SU-DHL-6 (cell line): Measurements from ENCODE around the gene DIS3L.

Experiments used
- H2AFZ ChIP-seq: fragments of 200-600 bp; sonication (generic); 2 replicates; pipeline ENCODE4 v1.6.1; 2014; ENCODE audit warnings: low read depth, mild to moderate bottlenecking, moderate library complexity, mixed read lengths, antibody characterized with exemption, low read length; ENCODE audit not compliant: severe bottlenecking
- H3F3A ChIP-seq: fragments of 200-600 bp; shearing (Covaris generic); 2 replicates; pipeline ENCODE4 v1.6.0; 2016; ENCODE audit warnings: antibody characterized with exemption, mild to moderate bottlenecking; ENCODE audit not compliant: insufficient read depth
- H3K27ac ChIP-seq: fragments of 200-600 bp; sonication (generic); 2 replicates; pipeline ENCODE4 v1.5.1; 2016; ENCODE audit warnings: low read depth, mild to moderate bottlenecking, low read length, moderate library complexity, mixed read lengths
- H3K27me3 ChIP-seq: fragments of 200-600 bp; sonication (generic), shearing (Covaris generic); 2 replicates; pipeline ENCODE4 v1.6.0; 2014; ENCODE audit warnings: mild to moderate bottlenecking, low read length
- H3K36me3 ChIP-seq: fragments of 200-600 bp; sonication (generic); 2 replicates; pipeline ENCODE4 v1.6.1; 2014; ENCODE audit warnings: mild to moderate bottlenecking, low read length, mixed read lengths
- H3K4me2 ChIP-seq: fragments of 300-600, 200-600 bp; shearing (Covaris generic), sonication (generic); 2 replicates; pipeline ENCODE4 v1.6.0; 2014; ENCODE audit warnings: low read length, low read depth, mild to moderate bottlenecking; ENCODE audit not compliant: poor library complexity, severe bottlenecking
- H3K4me3 ChIP-seq: fragments of 200-600 bp; sonication (generic); 2 replicates; pipeline ENCODE4 v1.5.1; 2014; ENCODE audit warnings: antibody characterized with exemption, low read length, mild to moderate bottlenecking, mixed read lengths; ENCODE audit not compliant: insufficient read depth, poor library complexity, severe bottlenecking
- H3K79me2 ChIP-seq: fragments of 200-600 bp; sonication (generic); 2 replicates; pipeline ENCODE4 v1.6.1; 2014; ENCODE audit warnings: mild to moderate bottlenecking, low read length, moderate library complexity; ENCODE audit not compliant: insufficient read depth
- H3K9ac ChIP-seq: fragments of 200-600 bp; sonication (generic); 2 replicates; pipeline ENCODE4 v1.7.0; 2014; ENCODE audit warnings: mild to moderate bottlenecking, low read length
- H3K9me2 ChIP-seq: fragments of 200-600 bp; sonication (generic); replicated peaks from 2 replicates; pipeline ENCODE4 v1.6.1; 2014; ENCODE audit warnings: low read length; ENCODE audit not compliant: insufficient read depth
- H3K9me3 ChIP-seq: fragments of 200-600 bp; sonication (generic); 2 replicates; pipeline ENCODE4 v1.6.1; 2014; ENCODE audit warnings: low read length, mixed read lengths; ENCODE audit not compliant: insufficient read depth
- H4K20me1 ChIP-seq: fragments of 200-600 bp; sonication (generic); 2 replicates; pipeline ENCODE4 v1.6.1; 2014; ENCODE audit warnings: low read depth, mild to moderate bottlenecking, antibody characterized with exemption, low read length, moderate library complexity, mixed read lengths
- EZH2phosphoT487 ChIP-seq: fragments of 200-600 bp; sonication (generic), shearing (Covaris generic); conservative IDR thresholded peaks from 2 replicates; pipeline ENCODE4 v1.6.1; 2018; ENCODE audit warnings: mild to moderate bottlenecking, antibody characterized with exemption, low read length, moderate library complexity, mixed read lengths
- TF ChIP-seq, protein P1 (sequence below): fragments of 200-600 bp; sonication (generic); IDR thresholded peaks from one replicate; pipeline ENCODE4 v1.5.1; 2017; ENCODE audit warnings: antibody characterized with exemption, mild to moderate bottlenecking, low read length, moderate library complexity; ENCODE audit not compliant: insufficient read depth, poor library complexity, severe bottlenecking

Gene DIS3L

DNA sequence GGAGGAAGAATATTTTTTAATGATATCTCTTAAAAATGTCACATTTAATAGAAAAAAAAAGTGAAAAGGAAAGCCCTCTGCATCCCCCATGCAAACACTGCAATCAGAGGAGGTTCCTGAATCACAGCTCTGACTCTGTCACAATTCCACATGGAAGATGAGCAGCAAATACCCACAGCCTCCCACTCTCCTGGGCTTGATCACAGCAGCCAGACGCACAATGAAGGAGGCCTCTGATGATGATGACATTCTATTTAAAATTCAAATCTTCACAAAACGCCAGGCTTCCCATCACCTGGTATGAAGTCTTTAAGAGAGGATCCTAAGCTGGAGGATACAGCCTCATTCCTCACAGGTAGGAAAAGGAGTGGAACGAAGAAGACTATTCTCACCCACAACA is 9.1 kb upstream of the DIS3L start:
- H3K27me3 ChIP-seq: no peaks in the 10 kb centered on the region
- H3K79me2 ChIP-seq: no peaks in the 10 kb centered on the region
- H3K36me3 ChIP-seq: no peaks in the 10 kb centered on the region
- TF ChIP-seq, protein P1, sequence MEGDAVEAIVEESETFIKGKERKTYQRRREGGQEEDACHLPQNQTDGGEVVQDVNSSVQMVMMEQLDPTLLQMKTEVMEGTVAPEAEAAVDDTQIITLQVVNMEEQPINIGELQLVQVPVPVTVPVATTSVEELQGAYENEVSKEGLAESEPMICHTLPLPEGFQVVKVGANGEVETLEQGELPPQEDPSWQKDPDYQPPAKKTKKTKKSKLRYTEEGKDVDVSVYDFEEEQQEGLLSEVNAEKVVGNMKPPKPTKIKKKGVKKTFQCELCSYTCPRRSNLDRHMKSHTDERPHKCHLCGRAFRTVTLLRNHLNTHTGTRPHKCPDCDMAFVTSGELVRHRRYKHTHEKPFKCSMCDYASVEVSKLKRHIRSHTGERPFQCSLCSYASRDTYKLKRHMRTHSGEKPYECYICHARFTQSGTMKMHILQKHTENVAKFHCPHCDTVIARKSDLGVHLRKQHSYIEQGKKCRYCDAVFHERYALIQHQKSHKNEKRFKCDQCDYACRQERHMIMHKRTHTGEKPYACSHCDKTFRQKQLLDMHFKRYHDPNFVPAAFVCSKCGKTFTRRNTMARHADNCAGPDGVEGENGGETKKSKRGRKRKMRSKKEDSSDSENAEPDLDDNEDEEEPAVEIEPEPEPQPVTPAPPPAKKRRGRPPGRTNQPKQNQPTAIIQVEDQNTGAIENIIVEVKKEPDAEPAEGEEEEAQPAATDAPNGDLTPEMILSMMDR: no peak
- TF ChIP-seq EZH2phosphoT487: no peak
- H3K4me2 ChIP-seq: no peak overlapping the region
- no peak overlapping the region for H3K9ac ChIP-seq
- H3K9me2 ChIP-seq: no peaks in the 10 kb centered on the region
- no peak overlapping the region for H2AFZ ChIP-seq
- H4K20me1 ChIP-seq: no peaks in the 10 kb centered on the region
- H3K4me3 ChIP-seq: no peak overlapping the region
- no peaks in the 10 kb centered on the region; the same call in 1 of the 2 replicates for H3F3A ChIP-seq
- H3K27ac ChIP-seq: no peak overlapping the region
- H3K9me3 ChIP-seq: no peaks in the 10 kb centered on the region

DNA sequence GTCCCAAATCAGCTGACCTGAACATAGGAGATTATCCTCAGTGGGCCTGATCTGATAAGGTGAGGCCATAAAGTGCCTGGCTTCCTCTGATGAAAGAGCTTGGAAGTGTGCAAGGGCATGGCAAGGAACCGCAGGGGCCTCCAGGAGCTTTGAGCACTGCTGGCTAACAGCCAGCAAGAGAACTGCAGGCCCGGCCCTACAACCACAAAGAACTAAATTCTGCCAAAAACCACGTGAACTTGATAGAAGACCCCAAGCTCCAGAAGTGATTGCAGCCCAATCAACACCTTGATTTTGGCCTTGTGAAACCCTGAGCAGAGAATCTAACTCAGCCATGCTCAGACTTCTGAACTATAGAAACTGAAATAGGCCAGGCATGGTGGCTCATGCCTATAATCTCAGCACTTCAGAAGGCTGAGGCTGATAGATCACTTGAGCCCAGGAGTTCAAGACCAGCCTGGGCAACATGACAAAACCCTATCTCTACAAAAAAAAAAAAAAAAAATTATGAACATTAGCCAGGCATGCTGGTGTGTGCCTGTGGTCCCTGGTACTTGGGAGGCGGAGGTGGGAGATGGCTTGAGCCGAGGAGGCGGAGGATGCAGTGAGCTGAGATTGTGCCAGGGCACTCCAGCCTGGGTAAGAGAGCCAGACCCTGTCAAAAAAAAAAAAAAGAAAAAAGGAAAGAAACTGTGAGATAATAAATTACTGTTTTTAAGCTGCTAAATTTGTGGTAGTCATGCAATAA is 7.7 kb upstream of the DIS3L start:
- Histone ChIP-seq H3K27me3 (no peaks in the 10 kb centered on the region), H3K79me2 (no peaks in the 10 kb centered on the region), H3K27ac (no peak overlapping the region), H3K4me3 (no peak overlapping the region), H3K9me2 (no peaks in the 10 kb centered on the region), H3K36me3 (no peaks in the 10 kb centered on the region), H3F3A (no peaks in the 10 kb centered on the region; the same call in 1 of the 2 replicates), H3K9me3 (no peaks in the 10 kb centered on the region), H2AFZ (no peak overlapping the region), H4K20me1 (no peaks in the 10 kb centered on the region), H3K9ac (no peak overlapping the region), H3K4me2 (no peak overlapping the region)
- TF ChIP-seq, protein P1: no peak
- no peak for TF ChIP-seq EZH2phosphoT487

DNA sequence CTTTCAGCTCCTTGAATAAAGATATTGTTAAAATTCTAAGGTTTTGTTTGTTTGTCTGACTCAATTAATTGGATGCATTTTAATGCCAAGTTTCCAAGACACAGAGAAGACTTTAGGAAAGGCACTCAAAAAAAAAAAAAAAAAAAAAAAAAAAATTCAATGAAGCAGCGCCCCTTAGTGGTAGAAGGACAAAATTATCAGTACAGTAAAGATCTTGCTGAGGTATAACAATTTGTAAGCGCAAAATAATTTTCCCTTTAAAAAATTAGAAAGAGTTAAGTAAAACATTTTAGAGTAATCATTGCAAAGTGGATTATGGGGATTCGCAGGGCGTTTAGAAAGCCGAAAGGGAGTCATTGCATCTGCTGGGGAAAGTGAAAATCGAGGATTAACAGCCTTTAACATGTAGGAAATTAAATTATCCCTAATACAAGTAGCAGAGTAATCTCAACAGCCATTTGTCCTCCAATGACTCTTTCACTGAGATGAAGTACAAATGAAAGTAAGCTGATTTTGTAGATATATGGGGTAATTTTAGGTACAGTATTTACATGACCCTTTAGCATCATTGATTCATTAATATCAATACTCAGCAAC is 5.8 kb upstream of the DIS3L start:
- Histone ChIP-seq H4K20me1 (no peaks in the 10 kb centered on the region), H3K27me3 (no peaks in the 10 kb centered on the region), H3K9me2 (no peaks in the 10 kb centered on the region), H3F3A (no peaks in the 10 kb centered on the region; the same call in 1 of the 2 replicates), H3K9ac (no peak overlapping the region), H3K9me3 (no peaks in the 10 kb centered on the region), H3K4me3 (no peak overlapping the region), H3K79me2 (no peaks in the 10 kb centered on the region), H3K4me2 (no peak overlapping the region), H2AFZ (no peak overlapping the region), H3K36me3 (no peaks in the 10 kb centered on the region), H3K27ac (no peak overlapping the region)
- no peak for TF ChIP-seq EZH2phosphoT487
- TF ChIP-seq, protein P1: peak; percentile 71
